ENCODE measurements around the gene TMEM203.

TMEM203 gene

GRCh38 chr9:137159105-137160053 is 46.1 kb downstream of the TMEM203 start:
- in situ Hi-C loops (cut with HindIII; ENCODE audit: low sequenced_read_pairs), result loop anchor here (25.0 kb wide), 2 partner anchors 222 to 347 kb away; partner anchors contain the start of genes C8G, FBXW5 and RABL6

- in situ Hi-C loops (cut with HindIII; ENCODE audit: low sequenced_read_pairs), result loop anchor here (25.0 kb wide), 2 partner anchors 221 to 346 kb away; partner anchors contain the start of genes C8G, FBXW5 and RABL6
These were observed 46.8 kb downstream of the TMEM203 start for GRCh38 chr9:137158625-137159024.

GRCh38 chr9:137157618-137158415 is 47.6 kb downstream of the TMEM203 start:
- in situ Hi-C loops (cut with HindIII; ENCODE audit: low sequenced_read_pairs), result loop anchor here (25.0 kb wide), 2 partner anchors 221 to 346 kb away; partner anchors contain the start of genes C8G, FBXW5 and RABL6

GRCh38 chr9:137156567-137157375 is 48.7 kb downstream of the TMEM203 start:
- in situ Hi-C loops (cut with HindIII; ENCODE audit: low sequenced_read_pairs), result loop anchor here (25.0 kb wide), 2 partner anchors 219 to 344 kb away; partner anchors contain the start of genes C8G, FBXW5 and RABL6

Data from endothelial cell of hepatic sinusoid (primary cell).